HEK293 (cell line): ENCODE results near the gene CYP27B1.

Experiments
- ZNF157 ChIP-seq: fragments of 450-650 bp; formaldehyde crosslinking; IDR thresholded peaks from 2 replicates; pipeline ENCODE4 v1.5.1; 2016; ENCODE audit warnings: missing biosample characterization, missing genetic modification characterization
- ZNF239 ChIP-seq: fragments of 450-650 bp; formaldehyde crosslinking; IDR thresholded peaks from 2 replicates; pipeline ENCODE4 v1.5.1; 2016; ENCODE audit warnings: missing biosample characterization, missing genetic modification characterization
- ZNF664 ChIP-seq: fragments of 450-650 bp; formaldehyde crosslinking; IDR thresholded peaks from 2 replicates; pipeline ENCODE4 v1.5.1; 2016; ENCODE audit warnings: missing biosample characterization, missing genetic modification characterization

DNA sequence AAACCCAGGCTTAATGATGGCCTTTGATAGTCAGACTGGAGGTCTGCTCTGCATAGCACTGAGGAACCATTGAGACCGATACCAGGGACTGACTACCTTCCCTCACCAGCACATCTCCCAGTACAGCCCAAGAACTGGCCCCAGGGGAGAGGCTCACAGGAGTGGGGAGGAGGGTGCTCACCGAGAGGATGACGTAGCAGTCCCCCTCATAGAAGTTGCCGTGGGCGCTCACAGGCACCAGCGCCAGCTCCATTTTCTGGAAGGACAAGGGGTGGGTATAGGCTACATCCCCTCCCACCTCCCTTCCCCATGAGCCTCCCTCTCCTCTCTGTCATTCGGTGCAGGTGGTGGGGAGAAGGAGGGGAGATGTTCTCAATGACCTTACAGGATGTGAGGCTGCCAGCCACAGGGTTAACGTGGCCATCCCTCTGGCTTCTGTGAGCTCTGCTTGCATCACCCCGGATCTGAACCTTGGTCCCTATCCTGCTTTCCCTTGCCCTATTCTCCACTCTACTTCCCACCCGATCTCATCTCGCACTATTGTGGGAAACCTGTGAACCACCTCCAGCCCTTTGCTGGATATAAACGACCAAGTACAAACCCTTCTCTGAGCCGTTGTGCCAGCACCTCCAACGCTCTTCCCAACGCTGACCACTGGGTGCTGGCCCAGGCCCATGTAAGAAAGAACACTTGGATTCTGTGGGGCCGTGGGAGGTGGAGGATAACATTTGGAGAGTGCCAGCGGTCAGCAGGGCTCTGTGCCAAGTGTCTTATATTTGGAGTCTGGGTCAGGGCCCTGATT, 47.3 kb upstream of the CYP27B1 start:
- TF ChIP-seq ZNF239 (tag by site-specific recombination) (no peak), ZNF157 (tag by site-specific recombination) (no peak), ZNF664 (tag by site-specific recombination) (no peak)
